GM19328 (cell line): ENCODE data around the gene KIF1B.
"Not testable (repeated sequence)": the region's sequence is repeated elsewhere in the genome, so short reads cannot be mapped to it uniquely, and the experiment has no call there.

Experiments used
- ATAC-seq: cut with Tn5 transposase; IDR thresholded peaks from one replicate; pipeline ENCODE4 v1.9.1; 2021; ENCODE audit warnings: mild to moderate bottlenecking, moderate library complexity; ENCODE audit not compliant: unreplicated experiment

The KIF1B gene

DNA sequence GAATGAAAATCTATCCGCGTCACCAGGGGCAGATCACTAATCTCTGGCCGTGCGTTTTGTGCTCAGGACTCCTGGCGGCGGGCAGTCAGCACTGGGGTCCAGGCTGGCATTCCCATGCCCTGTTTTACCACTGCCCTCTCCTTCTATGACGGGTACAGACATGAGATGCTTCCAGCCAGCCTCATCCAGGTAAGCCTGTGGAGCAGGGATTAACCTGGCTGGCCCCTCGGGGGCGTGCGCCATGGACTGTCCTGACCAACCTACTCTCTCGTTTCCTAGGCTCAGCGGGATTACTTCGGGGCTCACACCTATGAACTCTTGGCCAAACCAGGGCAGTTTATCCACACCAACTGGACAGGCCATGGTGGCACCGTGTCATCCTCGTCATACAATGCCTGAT is 209.0 kb downstream of the KIF1B start:
- ATAC-seq, result no peak

DNA sequence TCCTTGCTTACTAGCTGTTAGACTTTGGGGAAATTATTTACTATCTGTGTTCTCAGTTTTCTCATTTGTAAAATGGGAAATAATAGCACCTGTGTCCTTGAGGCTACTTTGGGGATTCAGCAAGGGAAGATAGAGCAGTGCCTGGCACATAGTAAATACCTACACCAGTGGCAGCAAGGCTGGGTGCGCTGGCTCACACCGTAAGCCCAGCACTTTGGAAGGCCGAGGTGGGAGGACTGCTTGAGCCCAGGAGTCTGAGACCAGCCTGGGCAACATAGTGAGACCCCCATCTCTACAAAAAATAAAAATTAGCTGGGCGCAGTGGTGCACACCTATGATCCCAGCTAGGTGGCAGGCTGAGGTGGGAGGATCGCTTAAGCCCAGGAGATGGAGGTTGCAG is 211.3 kb downstream of the KIF1B start:
- ATAC-seq, result no peak

DNA sequence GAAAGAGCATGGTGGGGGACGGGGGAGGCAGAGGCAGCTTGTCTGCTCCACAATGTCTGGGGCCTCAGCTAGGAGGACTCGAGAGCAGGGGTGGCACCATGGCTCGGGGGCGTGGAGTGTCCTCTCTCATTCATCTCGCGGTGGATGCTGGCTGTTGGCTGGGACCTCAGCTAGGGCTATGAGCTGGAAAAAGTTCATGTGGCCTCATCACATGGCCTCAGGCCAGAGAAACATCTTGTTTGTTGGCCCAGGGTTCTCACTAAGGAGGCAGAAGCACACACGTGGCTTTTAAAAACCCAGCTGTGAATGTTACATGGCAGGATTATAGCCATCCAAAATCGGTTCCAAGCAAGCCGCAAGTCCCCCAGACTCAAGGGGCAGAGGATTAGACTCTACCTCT is 213.7 kb downstream of the KIF1B start:
- no peak for ATAC-seq

DNA sequence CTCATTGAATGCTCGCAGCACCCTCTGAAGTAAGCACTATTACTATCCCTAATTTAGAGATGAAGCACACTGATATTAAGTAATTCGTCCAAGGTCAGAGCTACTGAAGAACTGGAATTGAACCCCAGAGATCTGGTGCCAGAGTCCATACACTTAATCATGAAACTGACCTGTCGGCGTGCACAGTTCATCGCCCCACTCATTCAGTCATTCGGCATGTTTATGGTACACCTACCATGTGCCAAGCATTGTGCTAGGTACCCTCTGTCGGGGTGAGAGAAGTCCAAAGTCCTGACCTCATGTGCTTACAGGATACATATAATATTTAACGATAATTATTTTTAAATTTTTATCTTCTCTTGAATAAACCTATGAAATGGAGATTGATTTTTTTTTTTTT is 214.3 kb downstream of the KIF1B start:
- ATAC-seq, result no peak

DNA sequence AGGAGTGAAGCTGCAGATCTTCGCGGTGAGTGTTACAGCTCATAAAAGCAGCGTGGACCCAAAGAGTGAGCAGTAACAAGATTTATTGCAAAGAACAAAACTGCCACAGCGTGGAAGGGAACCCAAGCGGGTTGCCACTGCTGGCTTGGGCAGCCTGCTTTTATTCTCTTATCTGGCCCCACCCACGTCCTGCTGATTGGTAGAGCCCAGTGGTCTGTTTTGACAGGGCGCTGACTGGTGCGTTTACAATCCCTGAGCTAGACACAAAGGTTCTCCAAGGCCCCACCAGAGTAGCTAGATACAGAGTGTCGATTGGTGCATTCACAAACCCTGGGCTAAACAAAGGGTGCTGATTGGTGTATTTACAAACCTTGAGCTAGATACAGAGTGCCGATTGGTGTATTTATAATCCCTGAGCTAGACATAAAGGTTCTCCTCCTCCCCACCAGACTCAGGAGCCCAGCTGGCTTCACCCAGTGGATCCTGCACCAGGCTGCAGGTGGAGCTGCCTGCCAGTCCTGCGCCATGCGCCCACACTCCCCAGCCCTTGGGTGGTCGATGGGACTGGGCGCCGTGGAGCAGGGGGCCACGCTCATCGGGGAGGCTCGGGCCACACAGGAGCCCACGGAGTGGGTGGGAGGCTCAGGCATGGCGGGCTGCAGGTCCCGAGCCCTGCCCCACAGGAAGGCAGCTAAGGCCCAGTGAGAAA is 215.6 kb downstream of the KIF1B start:
- not testable (repeated sequence) for ATAC-seq

DNA sequence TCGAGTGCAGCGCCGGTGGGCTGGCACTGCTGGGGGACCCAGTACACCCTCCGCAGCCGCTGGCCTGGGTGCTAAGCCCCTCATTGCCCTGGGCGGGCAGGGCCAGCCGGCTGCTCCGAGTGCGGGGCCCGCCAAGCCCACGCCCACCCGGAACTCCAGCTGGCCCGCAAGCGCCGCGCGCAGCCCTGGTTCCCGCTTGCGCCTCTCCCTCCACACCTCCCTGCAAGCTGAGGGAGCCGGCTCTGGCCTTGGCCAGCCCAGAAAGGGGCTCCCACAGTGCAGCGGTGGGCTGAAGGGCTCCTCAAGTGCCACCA is 216.1 kb downstream of the KIF1B start:
- not testable (repeated sequence) for ATAC-seq

DNA sequence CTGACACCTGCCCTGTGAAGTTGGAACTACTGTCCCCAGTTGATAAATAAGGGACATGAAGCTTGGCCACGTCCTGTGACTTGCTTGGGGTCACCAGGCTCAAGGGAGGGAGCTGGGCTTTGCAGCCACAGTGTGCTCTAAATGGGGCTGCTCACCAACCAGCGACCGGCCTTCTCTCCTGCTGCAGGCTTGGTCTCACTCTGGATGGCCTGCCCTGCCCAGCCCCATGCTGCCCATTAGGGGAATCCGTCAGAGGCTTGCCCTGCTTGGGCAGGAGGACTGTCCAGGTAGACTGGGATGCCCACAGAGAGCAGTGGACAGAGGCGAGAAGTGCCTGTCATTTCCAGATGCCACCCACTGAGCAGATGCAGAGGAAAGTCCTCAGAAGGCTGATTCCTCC is 218.6 kb downstream of the KIF1B start:
- no peak for ATAC-seq

DNA sequence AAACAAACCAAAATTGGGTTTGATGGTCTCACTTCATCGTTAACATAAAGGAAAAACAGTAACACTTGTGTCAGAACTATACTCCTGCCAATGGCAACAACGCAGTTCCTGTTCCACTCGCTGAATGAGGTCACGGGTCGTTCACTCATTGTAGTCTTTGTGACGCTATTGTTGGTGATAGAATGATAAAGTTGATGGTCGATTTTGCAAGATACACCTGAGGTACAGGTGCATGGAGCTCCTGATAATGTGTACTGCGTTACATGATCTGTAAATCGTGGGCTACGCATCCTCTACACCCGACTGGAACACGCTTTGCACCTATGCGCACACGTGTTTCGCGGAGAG is 219.5 kb downstream of the KIF1B start:
- no peak for ATAC-seq

DNA sequence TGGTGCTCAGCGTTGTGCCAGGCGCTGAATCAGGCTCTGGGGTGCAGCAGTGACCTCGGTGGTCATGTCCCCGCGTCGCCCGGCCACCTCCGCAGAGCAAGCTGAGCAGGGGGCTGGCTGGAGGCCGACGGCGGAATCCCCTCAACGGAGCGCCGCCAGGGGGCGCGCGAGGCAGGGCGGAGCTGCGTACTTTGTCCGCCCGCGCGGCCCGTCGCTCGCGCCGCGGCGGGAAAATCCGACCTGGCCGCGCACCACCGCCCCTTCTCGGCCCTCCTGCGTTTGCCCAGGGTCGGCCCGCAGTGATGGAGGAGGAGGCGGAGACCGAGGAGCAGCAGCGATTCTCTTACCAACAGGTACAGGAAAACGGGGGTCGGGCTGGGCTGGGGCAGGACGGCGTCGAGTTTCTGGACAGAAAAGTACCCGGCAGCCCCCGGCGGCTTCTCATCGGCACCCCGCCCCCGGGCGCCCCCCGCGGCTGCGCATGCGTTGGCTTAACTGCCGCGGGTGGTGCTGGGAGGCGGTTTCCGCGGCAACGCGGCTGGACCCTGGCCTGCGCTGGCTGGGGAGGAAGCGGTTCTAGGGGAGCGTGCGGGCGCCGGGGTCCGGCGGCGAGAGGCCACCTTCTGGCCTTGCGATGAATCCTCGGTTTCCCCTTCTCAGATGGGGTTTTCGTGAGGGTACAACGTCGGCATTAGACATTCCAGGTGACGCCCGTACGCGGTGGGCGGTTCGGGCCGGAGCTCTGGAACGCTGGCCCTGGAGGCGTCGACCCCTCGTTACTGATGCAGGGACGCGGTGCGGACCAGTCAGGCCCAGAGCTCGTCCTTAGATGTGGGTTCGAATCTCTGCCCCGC is 220.1 kb downstream of the KIF1B start, which contains the start of gene CENPS:
TSS of gene CENPS (plus strand) at position 218 of the 854 bp plus-strand sequence. CDS start at position 303, 85 bp downstream.
- ATAC-seq, result peak; percentile 75
